ENCODE measurements around the gene NATD1. TPM values are rescaled to one million over a fixed set of nuclear protein-coding genes. Genes with fewer than 3 reads are reported as not detected.

Gene NATD1
- total RNA-seq, 1 experiment from 2014 or later: 3.1 TPM

DNA sequence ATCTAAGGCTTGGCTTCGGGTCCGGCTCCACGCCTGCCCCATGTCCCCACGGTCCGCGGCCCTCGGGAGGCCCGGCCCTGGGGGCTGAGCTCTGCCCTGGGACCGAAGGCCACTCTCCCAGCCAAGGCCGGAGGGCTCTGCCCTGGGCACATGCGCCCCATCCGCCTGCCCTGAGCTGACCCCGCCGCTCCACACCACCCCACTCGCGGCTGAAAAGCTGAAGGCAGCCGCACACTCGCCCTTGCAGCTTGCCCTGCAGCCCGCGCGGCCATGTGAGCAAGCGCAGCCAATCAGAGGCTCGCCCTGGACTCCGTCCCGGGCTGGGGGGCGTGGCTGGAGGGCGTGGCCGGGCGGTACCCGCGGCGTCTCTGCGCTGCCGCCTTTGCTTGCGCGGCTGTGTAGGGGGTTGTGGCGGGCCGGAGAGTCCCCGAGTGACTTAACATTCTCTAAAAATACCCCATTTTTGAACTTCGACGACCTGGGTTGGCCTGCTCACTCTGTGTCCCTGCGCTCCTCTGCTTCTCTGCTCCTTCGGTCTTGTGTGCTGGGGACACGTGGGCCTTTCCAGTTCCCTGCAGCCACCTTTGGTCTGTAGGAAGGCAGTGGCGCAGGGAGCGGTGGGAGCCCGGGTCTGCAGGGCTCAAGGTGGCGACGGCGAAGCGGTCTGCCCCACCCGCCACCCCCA lies 22.5 kb upstream of the NATD1 start:
- ChIA-PET CTCF (interaction anchor here (1.1 kb wide), 1 partner anchor 148 kb away, joined by 3 read pairs; no protein-coding TSS in a partner anchor), RAD21 (ENCODE audit: low non-redundant PET in 1 of 2, low total read pairs in 2 of 2, uncharacterized antibody in 2 of 2, unreplicated experiment in 2 of 2) (interaction anchor here in 1 of 2 experiments (0.7 kb wide), 1 partner anchor 181 kb away, joined by 3 read pairs; no protein-coding TSS in a partner anchor), POLR2A (interaction anchor here (1.0 to 2.1 kb wide), 2 partner anchors 12 to 156 kb away, joined by 3 to 15 read pairs; no protein-coding TSS in a partner anchor)
- Histone ChIP-seq H3K4me2 (ENCODE audit: low read length) (peak overlapping the region; percentile 95), H2AFZ (ENCODE audit: low read depth, low read length, poor library complexity, severe bottlenecking) (no peak overlapping the region), H4K20me1 (ENCODE audit: insufficient read depth) (no peaks in the 10 kb centered on the region), H3K9ac (ENCODE audit: low read length) (peak overlapping the region; percentile 63), H3K27ac (ENCODE audit: low read depth, low read length) (peak overlapping the region; percentile 65; the same call in 1 of the 2 replicates), H3K4me1 (ENCODE audit: control insufficient read depth in 1 of 2, insufficient read depth in 2 of 2, low read length in 2 of 2) (peaks cover 23 to 52% of the 10 kb centered on the region in 2 experiments), H3K9me3 (ENCODE audit: control insufficient read depth in 1 of 2, insufficient read depth in 1 of 2, low read depth in 1 of 2, low read length in 2 of 2) (no peaks in the 10 kb centered on the region), H3K4me3 (replicated peaks in 1 of 2; ENCODE audit: low read depth in 1 of 2, low read length in 2 of 2) (peak overlapping the region; percentile 52 to 57), H3K79me2 (ENCODE audit: insufficient read depth, low read length) (no peaks in the 10 kb centered on the region), H3K9me2 (ENCODE audit: insufficient read depth) (no peaks in the 10 kb centered on the region), H3K27me3 (ENCODE audit: insufficient read depth, low read length) (no peaks in the 10 kb centered on the region), H3K36me3 (ENCODE audit: control insufficient read depth in 1 of 2, insufficient read depth in 2 of 2, low read length in 2 of 2) (no peaks in the 10 kb centered on the region)
- no TSS peak for BruUV-seq (replicated peaks)
- ATAC-seq (peak; percentile 88), DNase-seq (ENCODE audit: low read depth, low spot score) (no peak)
- intact Hi-C loops (cut with micrococcal nuclease): no loop called here
- TF ChIP-seq JUND (IDR thresholded peaks at IDR 0.05) (no peak), ZFX (IDR thresholded peaks at IDR 0.05) (peak; percentile 65; the same call in 1 of the 2 replicates), ZBTB33 (IDR thresholded peaks at IDR 0.05; ENCODE audit: extremely low read depth, insufficient replicate concordance, low read length) (no peak), MAX (IDR thresholded peaks at IDR 0.05) (peak; percentile 72), SP1 (IDR thresholded peaks at IDR 0.05; ENCODE audit: low read depth) (peak; percentile 61), POLR2A (IDR thresholded peaks at IDR 0.05; ENCODE audit: borderline replicate concordance, extremely low read depth, insufficient read depth, insufficient read length) (peak; percentile 73), POLR2AphosphoS5 (IDR thresholded peaks at IDR 0.05; ENCODE audit: low read depth, low read length) (peak; percentile 76), EGR1 (IDR thresholded peaks at IDR 0.05; ENCODE audit: low read depth) (no peak), TCF7L2 (IDR thresholded peaks at IDR 0.05; ENCODE audit: borderline replicate concordance, extremely low read depth, insufficient read depth, insufficient read length) (peak; percentile 28), SIN3A (IDR thresholded peaks at IDR 0.05; ENCODE audit: low read depth) (no peak)
